GM21529 (cell line): ENCODE data around the gene DAB2.

Experiments used
- ATAC-seq: cut with Tn5 transposase; IDR thresholded peaks from one replicate; pipeline ENCODE4 v1.9.1; 2021; ENCODE audit not compliant: unreplicated experiment

Gene DAB2

GRCh38 chr5:39448506-39449128 lies 23.8 kb upstream of the DAB2 start:
- no peak for ATAC-seq

- ATAC-seq, result no peak
Measured at GRCh38 chr5:39447968-39448367, 23.2 kb upstream of the DAB2 start.

GRCh38 chr5:39447059-39447458 lies 22.3 kb upstream of the DAB2 start:
- no peak for ATAC-seq

GRCh38 chr5:39446231-39446630 lies 21.5 kb upstream of the DAB2 start:
- ATAC-seq, result no peak

- no peak for ATAC-seq
Measured at GRCh38 chr5:39443911-39444310, 19.1 kb upstream of the DAB2 start.

- no peak for ATAC-seq
Measured at GRCh38 chr5:39442991-39443390, 18.2 kb upstream of the DAB2 start.

GRCh38 chr5:39441838-39442237 lies 17.1 kb upstream of the DAB2 start:
- ATAC-seq, result no peak

- no peak for ATAC-seq
Measured at GRCh38 chr5:39440958-39441624, 16.3 kb upstream of the DAB2 start.

- no peak for ATAC-seq
Measured at GRCh38 chr5:39440192-39440957, 15.6 kb upstream of the DAB2 start.

GRCh38 chr5:39439582-39440162 lies 14.9 kb upstream of the DAB2 start:
- no peak for ATAC-seq

- no peak for ATAC-seq
Measured at GRCh38 chr5:39437467-39437866, 12.7 kb upstream of the DAB2 start.

- ATAC-seq, result no peak
Measured at GRCh38 chr5:39433848-39434247, 9.1 kb upstream of the DAB2 start.

GRCh38 chr5:39432696-39433530 lies 8.1 kb upstream of the DAB2 start:
- no peak for ATAC-seq

GRCh38 chr5:39430461-39430860 lies 5.7 kb upstream of the DAB2 start:
- no peak for ATAC-seq

- ATAC-seq, result no peak
Measured at GRCh38 chr5:39428640-39429039, 3.9 kb upstream of the DAB2 start.

- no peak for ATAC-seq
Measured at GRCh38 chr5:39427633-39428032, 2.9 kb upstream of the DAB2 start.

GRCh38 chr5:39427229-39427628 lies 2.4 kb upstream of the DAB2 start:
- no peak for ATAC-seq

- ATAC-seq, result no peak
Measured at GRCh38 chr5:39426746-39427105, 1.9 kb upstream of the DAB2 start.

GRCh38 chr5:39426051-39426745 lies 1.4 kb upstream of the DAB2 start:
- no peak for ATAC-seq

GRCh38 chr5:39423331-39423751 lies 1.4 kb downstream of the DAB2 start:
- ATAC-seq, result no peak
